Astrocyte (in vitro differentiated cells and primary cell): ENCODE results near the gene AK8. TPM values are rescaled to one million over a fixed set of nuclear protein-coding genes. Genes with fewer than 3 reads are reported as not detected.

ENCODE experiments used
- DNase-seq: peaks from one replicate; pipeline ENCODE4 v3.0.0-alpha.2; 2010; ENCODE audit warnings: low read depth
- FAIRE-seq: peaks from 2 replicates; lab custom pipeline; 2011; peaks lifted over from hg19 to GRCh38; lab: Jason Lieb, UNC
- H2AFZ ChIP-seq: 2 replicates; pipeline ENCODE4 v1.6.0; 2012; ENCODE audit warnings: low read depth, low read length, inconsistent platforms
- H3K27ac ChIP-seq: 2 replicates; pipeline ENCODE4 v1.5.1; 2011; ENCODE audit warnings: low read depth, low read length, inconsistent platforms
- H3K27me3 ChIP-seq: 2 replicates; pipeline ENCODE4 v1.6.0; 2011; ENCODE audit warnings: low read length, inconsistent platforms; ENCODE audit not compliant: insufficient read depth
- H3K36me3 ChIP-seq: 2 replicates; pipeline ENCODE4 v1.5.1; 2011; ENCODE audit warnings: low read length, inconsistent platforms; ENCODE audit not compliant: insufficient read depth
- H3K4me1 ChIP-seq: 2 replicates; pipeline ENCODE4 v1.5.1; 2011; ENCODE audit warnings: low read length, inconsistent platforms; ENCODE audit not compliant: insufficient read depth
- H3K4me2 ChIP-seq: 2 replicates; pipeline ENCODE4 v1.6.0; 2012; ENCODE audit warnings: low read length, inconsistent platforms
- H3K4me3 ChIP-seq: 2 replicates; pipeline ENCODE4 v1.5.1; 2011; ENCODE audit warnings: low read depth, mild to moderate bottlenecking, low read length, inconsistent platforms; ENCODE audit not compliant: insufficient read depth
- H3K79me2 ChIP-seq: 2 replicates; pipeline ENCODE4 v1.6.0; 2012; ENCODE audit warnings: mild to moderate bottlenecking, low read length, inconsistent platforms; ENCODE audit not compliant: insufficient read depth
- H3K9ac ChIP-seq: 2 replicates; pipeline ENCODE4 v1.6.0; 2012; ENCODE audit warnings: mild to moderate bottlenecking, low read length, inconsistent platforms
- H3K9me3 ChIP-seq: 2 replicates; pipeline ENCODE4 v1.5.1; 2012; ENCODE audit warnings: low read depth, mild to moderate bottlenecking, low read length, inconsistent platforms; ENCODE audit not compliant: insufficient read depth
- H4K20me1 ChIP-seq: 2 replicates; pipeline ENCODE4 v1.6.0; 2012; ENCODE audit warnings: low read length, inconsistent platforms; ENCODE audit not compliant: insufficient read depth
- H3K27ac Mint-ChIP-seq: one replicate; pipeline ENCODE4 v1.8.0; 2021; ENCODE audit warnings: mild to moderate bottlenecking, mixed read lengths; ENCODE audit not compliant: unreplicated experiment
- H3K27me3 Mint-ChIP-seq: one replicate; pipeline ENCODE4 v1.8.0; 2021; ENCODE audit warnings: low read depth, mixed read lengths; ENCODE audit not compliant: unreplicated experiment
- H3K36me3 Mint-ChIP-seq: one replicate; pipeline ENCODE4 v1.8.0; 2021; ENCODE audit warnings: low read depth, mixed read lengths; ENCODE audit not compliant: unreplicated experiment
- H3K4me1 Mint-ChIP-seq: one replicate; pipeline ENCODE4 v1.8.0; 2021; ENCODE audit warnings: low read depth, mixed read lengths; ENCODE audit not compliant: unreplicated experiment
- H3K4me3 Mint-ChIP-seq: one replicate; pipeline ENCODE4 v1.8.0; 2021; ENCODE audit warnings: mild to moderate bottlenecking, moderate library complexity, mixed read lengths; ENCODE audit not compliant: unreplicated experiment
- H3K9me3 Mint-ChIP-seq: one replicate; pipeline ENCODE4 v1.8.0; 2021; ENCODE audit warnings: mild to moderate bottlenecking, mixed read lengths; ENCODE audit not compliant: unreplicated experiment
- EZH2 ChIP-seq: IDR thresholded peaks from 2 replicates; pipeline ENCODE4 v1.6.1; 2012; ENCODE audit warnings: mild to moderate bottlenecking, low read length, inconsistent platforms; ENCODE audit not compliant: insufficient read depth
- total RNA-seq: library from RNA; stranded (reverse); gene quantifications from 2 replicates; pipeline ENCODE4 v1.2.1, GENCODE V29; 2021
- TF ChIP-seq, protein P1 (sequence below): IDR thresholded peaks from 2 replicates; pipeline ENCODE4 v1.5.1; 2011; ENCODE audit warnings: low read depth, mild to moderate bottlenecking, inconsistent platforms, low read length, moderate library complexity; ENCODE audit not compliant: insufficient read depth

Gene AK8
- total RNA-seq, 1 donor from 2014 or later: 0.27 TPM

DNA sequence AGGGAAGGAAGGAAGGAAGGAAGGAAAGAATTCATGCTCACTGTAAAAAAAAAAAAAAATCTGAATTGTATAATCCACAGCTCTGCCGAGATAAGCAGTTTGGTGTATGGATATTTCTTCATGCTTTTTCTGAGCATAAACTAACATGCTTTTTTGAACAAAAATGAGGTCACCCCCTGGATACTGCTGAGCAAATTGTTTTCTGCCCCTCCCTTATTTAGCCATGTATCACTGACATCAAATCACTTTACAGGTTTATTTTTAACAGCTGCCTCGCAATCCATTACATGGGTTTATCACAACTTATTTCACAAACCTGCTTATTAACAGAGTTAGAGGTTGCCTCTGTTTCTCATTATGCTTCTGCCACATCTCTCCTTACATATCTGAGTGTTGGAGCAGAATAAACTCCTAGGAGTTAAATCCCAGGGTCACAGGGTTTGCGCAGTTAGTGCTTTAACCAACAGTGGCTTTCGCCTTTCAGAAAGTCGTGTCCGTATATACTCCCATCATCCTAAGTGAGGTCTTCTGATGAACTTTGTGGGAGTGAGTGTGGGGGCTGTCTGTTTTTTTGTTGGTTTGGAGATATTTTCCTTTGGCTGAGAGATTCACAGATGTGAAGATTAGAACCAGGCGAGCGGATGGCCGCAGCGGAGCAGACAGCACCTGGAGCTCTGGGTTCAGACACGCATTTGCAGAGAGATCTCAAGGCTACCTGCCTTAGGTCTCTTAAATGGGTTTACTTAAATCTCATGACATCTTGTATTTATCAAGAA lies 57.7 kb downstream of the AK8 start:
- Histone ChIP-seq H3K79me2 (no peaks in the 10 kb centered on the region), H3K4me2 (no peak overlapping the region), H3K27me3 (peaks cover 41% of the 10 kb centered on the region), H3K4me1 (no peaks in the 10 kb centered on the region), H3K27ac (no peak overlapping the region), H4K20me1 (no peaks in the 10 kb centered on the region), H3K9me3 (no peaks in the 10 kb centered on the region), H3K9ac (no peak overlapping the region), H3K36me3 (no peaks in the 10 kb centered on the region), H2AFZ (no peak overlapping the region), H3K4me3 (no peak overlapping the region)
- no peaks in the 10 kb centered on the region for H3K9me3 Mint-ChIP-seq
- no peak overlapping the region for H3K4me3 Mint-ChIP-seq
- DNase-seq (no peak), FAIRE-seq (no peak)
- H3K4me1 Mint-ChIP-seq: no peaks in the 10 kb centered on the region
- no peaks in the 10 kb centered on the region for H3K36me3 Mint-ChIP-seq
- H3K27ac Mint-ChIP-seq: no peak overlapping the region
- H3K27me3 Mint-ChIP-seq: peaks cover 38% of the 10 kb centered on the region
- no peak for TF ChIP-seq EZH2
- TF ChIP-seq, protein P1, sequence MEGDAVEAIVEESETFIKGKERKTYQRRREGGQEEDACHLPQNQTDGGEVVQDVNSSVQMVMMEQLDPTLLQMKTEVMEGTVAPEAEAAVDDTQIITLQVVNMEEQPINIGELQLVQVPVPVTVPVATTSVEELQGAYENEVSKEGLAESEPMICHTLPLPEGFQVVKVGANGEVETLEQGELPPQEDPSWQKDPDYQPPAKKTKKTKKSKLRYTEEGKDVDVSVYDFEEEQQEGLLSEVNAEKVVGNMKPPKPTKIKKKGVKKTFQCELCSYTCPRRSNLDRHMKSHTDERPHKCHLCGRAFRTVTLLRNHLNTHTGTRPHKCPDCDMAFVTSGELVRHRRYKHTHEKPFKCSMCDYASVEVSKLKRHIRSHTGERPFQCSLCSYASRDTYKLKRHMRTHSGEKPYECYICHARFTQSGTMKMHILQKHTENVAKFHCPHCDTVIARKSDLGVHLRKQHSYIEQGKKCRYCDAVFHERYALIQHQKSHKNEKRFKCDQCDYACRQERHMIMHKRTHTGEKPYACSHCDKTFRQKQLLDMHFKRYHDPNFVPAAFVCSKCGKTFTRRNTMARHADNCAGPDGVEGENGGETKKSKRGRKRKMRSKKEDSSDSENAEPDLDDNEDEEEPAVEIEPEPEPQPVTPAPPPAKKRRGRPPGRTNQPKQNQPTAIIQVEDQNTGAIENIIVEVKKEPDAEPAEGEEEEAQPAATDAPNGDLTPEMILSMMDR: no peak

- H3K27me3 Mint-ChIP-seq: peaks cover 30% of the 10 kb centered on the region
- Histone ChIP-seq H3K4me3 (no peak overlapping the region), H3K27ac (no peak overlapping the region), H4K20me1 (no peaks in the 10 kb centered on the region), H3K27me3 (peaks cover 35% of the 10 kb centered on the region), H2AFZ (no peak overlapping the region), H3K4me1 (no peaks in the 10 kb centered on the region), H3K79me2 (no peaks in the 10 kb centered on the region), H3K36me3 (no peaks in the 10 kb centered on the region), H3K4me2 (no peak overlapping the region), H3K9ac (no peak overlapping the region), H3K9me3 (no peaks in the 10 kb centered on the region)
- TF ChIP-seq, protein P1: no peak
- TF ChIP-seq EZH2: no peak
- no peak for DNase-seq
- H3K4me3 Mint-ChIP-seq: no peak overlapping the region
- H3K4me1 Mint-ChIP-seq: no peaks in the 10 kb centered on the region
- FAIRE-seq: no peak
- H3K9me3 Mint-ChIP-seq: no peaks in the 10 kb centered on the region
- no peaks in the 10 kb centered on the region for H3K36me3 Mint-ChIP-seq
- H3K27ac Mint-ChIP-seq: no peak overlapping the region
Measured at GRCh38 chr9:132818588-132818987, 59.5 kb downstream of the AK8 start.

- no peak overlapping the region for H2AFZ ChIP-seq
- Mint-ChIP-seq H3K4me3 (no peak overlapping the region), H3K27ac (no peak overlapping the region), H3K36me3 (no peaks in the 10 kb centered on the region), H3K4me1 (no peaks in the 10 kb centered on the region), H3K27me3 (peaks cover 26% of the 10 kb centered on the region), H3K9me3 (no peaks in the 10 kb centered on the region)
- no peaks in the 10 kb centered on the region for H3K36me3 ChIP-seq
- DNase-seq (no peak), FAIRE-seq (no peak)
- no peaks in the 10 kb centered on the region for H3K9me3 ChIP-seq
- TF ChIP-seq, protein P1: no peak
- no peak for TF ChIP-seq EZH2
- no peak overlapping the region for H3K27ac ChIP-seq
- H3K4me1 ChIP-seq: no peaks in the 10 kb centered on the region
- H3K9ac ChIP-seq: no peak overlapping the region
- no peak overlapping the region for H3K4me2 ChIP-seq
- H3K4me3 ChIP-seq: no peak overlapping the region
- H4K20me1 ChIP-seq: no peaks in the 10 kb centered on the region
- no peaks in the 10 kb centered on the region for H3K79me2 ChIP-seq
- H3K27me3 ChIP-seq: peaks cover 37% of the 10 kb centered on the region
Measured at GRCh38 chr9:132814937-132815336, 63.1 kb downstream of the AK8 start.
